Kidney tubule cell (primary cell): ENCODE measurements around the gene RPIA.
"Not testable (repeated sequence)": the region's sequence is repeated elsewhere in the genome, so short reads cannot be mapped to it uniquely, and the experiment has no call there.

Source experiments
- DNase-seq: peaks from one replicate; pipeline ENCODE4 v3.0.0-alpha.2; 2018; ENCODE audit warnings: low spot score

RPIA gene

DNA sequence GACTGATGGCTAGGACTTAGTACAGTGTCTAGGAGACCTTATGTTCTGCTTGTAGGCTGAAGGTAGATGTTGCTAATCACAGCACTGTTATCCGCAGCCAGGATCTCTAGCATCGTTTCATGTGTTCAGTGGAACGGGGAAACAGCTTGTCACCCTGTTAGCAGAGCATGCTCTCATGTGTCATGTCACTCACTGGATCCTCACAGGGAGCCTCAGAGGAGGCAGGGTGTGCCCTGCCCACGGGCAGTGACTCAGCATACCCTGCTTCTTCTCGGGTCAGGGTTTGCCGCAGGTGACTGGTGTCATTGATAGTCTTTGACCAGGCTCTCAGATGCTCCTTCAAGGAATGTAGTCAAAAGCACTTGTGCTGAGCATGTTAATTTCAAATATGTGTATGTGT is 44.4 kb downstream of the RPIA start:
- peak; percentile 79 for DNase-seq

DNA sequence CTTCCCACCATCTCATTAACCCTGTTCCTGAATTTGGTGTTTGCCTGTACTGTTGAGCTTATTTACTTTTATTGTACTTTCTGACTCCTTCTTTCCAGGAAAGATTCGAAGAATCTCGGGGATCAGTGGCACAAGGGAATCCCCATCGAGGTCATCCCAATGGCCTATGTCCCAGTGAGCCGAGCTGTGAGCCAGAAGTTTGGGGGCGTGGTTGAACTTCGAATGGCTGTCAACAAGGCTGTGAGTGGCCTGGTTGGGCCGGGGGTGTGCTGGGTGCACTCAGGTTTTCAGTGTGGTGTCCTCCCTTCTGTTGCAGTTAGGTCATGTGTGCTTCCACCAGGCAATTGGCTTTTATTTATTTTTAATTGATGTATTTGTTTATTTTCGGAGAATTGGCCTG is 45.0 kb downstream of the RPIA start:
- no peak for DNase-seq

DNA sequence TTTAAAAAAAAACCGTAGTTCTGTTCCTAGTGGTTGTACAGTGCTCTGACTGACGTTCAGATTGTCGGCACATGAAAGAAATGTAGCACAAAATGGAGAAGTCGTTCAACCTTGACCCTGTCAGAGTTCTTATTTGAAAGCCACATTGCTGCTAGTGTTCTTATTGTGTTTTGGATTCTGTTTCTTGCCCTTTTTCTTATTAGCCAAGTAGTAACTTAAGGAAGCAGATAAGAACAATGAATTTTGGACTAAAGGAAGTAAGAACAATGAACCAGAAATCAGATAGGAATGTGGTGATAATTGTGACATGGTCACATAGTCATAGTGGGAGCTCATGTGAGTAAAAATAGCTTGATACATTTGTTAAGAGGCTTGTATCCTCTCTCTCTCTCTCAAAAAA is 45.9 kb downstream of the RPIA start:
- peak; percentile 70 for DNase-seq

DNA sequence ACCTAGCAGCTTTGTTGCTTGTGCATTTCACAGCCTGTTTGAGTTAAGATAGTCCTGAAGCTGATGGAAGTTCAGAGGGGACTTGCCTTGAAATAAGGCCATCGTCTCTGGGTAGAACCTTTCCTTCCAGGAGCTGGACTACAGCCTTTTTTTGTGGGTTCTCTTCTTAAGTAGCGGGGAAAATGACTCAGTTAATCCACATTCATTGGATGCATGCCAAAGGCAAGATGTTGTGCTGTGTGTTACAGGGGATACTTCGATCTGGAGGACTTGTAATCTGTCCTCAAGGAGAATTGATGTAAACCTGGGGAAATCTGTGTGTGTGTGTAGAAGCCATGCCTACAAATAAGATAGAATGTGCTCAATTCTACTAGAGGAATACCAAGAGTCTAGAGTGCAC is 46.8 kb downstream of the RPIA start:
- no peak for DNase-seq

DNA sequence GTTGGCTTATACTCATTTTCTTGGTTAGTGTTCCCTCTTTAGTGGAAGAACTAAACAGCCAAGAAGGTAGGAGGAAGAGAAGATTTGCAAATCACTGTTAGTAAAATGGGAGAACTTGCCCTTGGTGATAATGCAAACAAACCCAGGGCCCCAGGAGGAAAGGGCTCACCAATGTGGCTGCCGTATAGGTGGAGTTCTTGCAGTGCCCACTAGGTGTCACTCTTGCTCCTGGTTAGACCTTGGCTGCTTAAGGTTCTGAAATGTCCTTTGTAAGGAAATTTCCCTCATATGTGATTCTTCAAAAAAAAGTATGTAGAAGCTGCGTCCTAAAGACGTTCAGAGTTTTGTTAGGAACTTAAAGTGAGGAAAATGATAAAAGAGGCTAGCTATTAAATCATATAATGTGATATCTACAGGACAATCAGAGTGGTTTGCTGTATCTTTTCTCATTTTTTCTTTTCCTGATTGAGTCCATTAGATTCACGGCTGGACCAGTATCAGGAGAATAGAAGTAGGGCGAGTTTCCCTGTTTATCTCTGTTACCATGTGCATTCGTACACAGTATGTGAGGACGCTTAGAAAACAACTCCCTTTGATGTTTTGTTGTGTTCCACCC is 48.6 kb downstream of the RPIA start:
- DNase-seq = peak; percentile 70

DNA sequence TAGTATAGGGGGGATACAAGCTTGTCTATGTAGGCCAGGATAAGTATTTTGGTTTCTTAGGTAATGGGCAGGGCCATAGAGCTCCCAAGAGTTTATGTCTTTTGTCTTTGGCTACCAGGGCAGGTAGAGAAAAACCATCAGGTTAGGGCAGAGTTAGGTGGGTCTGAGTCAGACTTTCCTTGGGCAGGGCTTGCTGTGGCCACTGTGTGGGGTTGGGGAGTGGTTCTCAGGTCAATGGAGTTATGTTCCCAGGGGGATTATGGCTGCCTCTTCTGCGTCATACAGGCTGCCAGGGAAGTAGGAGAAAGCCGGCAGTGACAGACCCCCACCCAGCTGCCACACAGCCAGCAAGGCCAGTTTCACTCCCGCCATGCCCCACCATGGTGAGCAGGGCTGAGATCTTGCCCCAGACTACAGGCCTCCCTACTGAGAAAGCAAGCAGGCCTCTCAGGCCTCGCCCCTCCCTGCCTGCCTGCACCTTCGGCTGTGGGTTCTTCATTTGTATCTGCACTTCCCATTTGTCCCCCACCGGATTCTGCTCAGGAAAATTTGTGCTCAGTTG is 55.5 kb downstream of the RPIA start:
- DNase-seq = no peak

DNA sequence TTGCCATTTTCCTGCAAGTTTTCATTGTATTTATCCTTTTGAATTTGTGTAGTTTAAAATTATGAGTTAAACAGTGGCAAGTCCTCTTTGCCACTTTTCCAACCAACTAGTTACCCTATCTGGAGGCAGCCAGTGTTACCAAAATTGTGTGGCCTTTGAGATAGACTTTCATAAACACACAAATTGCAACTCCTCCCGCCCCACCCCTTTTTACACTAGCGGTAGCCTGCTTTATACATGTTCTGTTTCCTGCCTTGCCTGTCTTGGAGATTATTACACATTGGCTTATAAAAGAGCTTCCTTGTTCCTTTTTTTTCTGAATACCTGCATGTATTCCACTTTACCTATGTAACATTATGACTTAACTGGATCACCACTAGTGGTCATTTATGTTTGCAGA is 56.5 kb downstream of the RPIA start:
- no peak for DNase-seq

DNA sequence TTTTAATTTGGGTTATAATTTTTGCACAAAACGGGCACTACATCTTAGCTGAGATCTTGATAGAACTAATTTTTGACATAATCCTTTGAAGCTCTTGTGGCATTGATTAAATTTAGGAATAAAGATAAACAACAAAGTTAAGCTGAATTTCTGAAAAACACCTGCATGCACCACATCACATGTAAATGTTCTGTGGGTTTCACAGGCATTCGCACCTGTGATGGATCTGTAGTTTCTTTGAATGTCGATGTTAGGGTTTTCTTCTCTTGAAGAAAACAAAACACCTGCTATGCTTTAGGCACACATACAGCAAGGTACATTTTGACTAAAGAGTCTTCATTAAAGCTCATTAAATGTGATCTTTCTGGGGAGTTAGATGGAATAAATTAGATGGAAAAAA is 60.3 kb downstream of the RPIA start:
- DNase-seq = no peak

DNA sequence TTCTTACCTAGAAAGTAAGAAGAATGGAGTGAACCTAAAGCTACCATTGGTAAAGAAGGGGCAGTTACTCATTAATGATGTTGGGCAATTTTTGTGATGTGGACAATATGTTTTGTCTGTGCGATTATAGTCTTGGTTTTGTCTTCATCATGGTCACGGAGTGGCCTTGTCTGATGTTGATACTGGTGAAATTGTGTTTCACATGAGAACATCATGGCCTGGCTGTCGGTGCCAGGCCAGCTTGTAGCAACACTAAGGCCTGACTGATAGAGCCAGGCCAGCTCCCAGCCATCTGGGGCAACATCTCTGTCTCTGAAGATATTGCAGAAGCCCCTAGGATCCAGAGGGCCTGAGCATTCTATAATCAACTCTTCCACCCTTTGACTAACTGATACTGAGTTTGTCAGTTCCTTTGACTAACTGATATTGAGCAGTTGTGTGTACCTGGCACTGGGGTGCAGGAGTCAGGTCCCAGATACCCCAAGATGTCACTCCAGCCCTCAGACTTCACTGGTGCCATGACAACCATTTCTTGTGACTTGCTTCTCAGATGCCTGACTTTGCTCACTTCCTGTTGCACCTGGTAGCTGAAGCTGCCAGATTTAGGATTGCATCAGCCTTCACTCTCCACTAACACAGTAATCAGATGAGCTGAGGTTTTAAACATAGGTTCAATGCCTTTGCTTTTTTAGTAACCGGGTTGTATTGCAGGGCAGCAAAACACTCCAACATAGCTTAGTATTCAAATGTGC is 62.5 kb downstream of the RPIA start:
- peak; percentile 38 for DNase-seq

DNA sequence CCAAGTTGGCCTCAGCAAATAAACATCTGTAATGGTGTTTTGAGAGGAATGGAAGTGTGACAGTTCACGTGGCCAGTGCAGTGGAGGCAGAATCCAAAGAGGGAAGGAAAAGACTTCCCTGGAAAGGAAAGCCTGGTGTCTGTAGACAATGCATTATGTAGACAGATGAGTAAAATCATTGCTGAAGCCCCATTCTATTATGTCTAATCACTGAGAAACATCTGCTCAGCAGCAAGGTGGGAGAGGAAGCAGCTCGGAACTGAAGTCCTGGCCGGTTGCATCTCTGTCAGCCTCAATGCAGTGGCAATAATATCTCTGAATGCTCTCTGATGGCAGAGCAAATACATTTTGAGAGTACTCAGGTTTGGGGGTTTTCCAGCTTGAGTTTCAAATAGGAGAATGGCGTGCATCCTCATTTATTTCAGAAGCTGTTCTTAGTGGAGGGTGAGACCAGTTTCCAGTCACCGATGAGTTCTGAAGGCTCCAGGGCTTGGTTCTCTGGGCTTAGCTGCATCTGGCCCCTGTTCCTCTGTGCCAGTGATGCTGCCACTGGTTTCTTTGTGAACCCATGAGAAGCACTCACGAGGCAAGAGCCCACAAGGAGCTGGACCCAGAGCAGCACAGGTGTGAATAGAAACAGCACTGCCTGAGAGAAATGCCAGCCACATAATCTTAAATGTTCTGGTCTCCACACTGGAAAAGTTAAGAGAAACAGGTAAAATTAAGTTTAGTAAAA is 63.3 kb downstream of the RPIA start:
- DNase-seq = no peak

DNA sequence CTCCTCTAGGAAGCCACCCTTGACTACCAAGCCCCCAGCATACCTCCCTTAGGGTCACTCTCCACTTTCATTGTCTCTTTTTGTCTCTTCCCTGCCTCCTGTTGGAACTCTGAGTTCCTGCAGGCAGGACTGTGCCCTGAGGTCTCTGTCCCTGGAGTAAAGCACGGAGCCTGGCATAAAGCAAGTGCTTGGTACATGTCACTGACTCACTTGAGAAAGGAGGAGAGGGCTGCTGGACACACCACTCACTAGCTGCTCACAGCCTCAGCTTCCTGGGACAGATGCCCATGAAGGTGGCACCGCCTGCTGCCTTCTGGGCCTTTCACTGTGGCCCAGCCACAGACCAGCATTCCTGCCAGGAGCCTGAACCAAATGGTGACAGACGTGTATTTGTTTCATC is 64.4 kb downstream of the RPIA start:
- no peak for DNase-seq

DNA sequence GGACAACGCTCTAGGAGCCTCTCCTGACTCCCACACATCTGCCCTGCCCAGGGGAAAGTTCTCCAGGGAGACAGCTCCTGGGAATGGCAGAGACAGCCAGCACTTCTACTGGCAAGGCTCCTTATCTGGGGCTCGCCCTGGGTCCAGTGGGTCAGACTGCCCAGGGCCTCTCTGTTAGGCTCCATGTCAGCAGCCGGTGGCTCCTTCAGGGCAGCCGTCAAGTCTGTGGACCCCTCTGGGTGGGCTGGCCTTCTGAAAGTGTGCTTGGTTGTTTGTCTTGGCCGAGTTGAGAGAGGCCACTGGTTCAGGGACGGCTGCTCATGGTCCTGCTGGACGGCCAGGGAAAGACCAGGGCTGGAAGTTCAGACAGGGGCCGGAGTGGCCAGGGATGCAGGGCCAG is 65.6 kb downstream of the RPIA start:
- no peak for DNase-seq

DNA sequence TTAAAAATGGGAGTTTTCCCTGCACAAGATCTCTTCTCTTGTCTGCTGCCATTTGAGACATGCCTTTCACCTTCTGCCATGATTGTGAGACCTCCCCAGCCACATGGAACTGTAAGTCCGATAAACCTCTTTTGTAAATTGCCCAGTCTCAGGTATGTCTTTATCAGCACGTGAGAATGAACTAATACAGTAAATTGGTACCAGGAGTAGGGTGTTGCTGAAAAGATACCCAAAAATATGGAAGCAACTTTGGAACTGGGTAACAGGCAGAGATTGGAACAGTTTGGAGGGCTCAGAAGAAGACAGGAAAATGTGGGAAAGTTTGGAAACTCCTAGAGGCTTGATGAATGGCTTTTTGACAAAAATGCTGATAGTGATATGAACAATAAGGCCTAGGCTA is 67.2 kb downstream of the RPIA start:
- not testable (repeated sequence) for DNase-seq

DNA sequence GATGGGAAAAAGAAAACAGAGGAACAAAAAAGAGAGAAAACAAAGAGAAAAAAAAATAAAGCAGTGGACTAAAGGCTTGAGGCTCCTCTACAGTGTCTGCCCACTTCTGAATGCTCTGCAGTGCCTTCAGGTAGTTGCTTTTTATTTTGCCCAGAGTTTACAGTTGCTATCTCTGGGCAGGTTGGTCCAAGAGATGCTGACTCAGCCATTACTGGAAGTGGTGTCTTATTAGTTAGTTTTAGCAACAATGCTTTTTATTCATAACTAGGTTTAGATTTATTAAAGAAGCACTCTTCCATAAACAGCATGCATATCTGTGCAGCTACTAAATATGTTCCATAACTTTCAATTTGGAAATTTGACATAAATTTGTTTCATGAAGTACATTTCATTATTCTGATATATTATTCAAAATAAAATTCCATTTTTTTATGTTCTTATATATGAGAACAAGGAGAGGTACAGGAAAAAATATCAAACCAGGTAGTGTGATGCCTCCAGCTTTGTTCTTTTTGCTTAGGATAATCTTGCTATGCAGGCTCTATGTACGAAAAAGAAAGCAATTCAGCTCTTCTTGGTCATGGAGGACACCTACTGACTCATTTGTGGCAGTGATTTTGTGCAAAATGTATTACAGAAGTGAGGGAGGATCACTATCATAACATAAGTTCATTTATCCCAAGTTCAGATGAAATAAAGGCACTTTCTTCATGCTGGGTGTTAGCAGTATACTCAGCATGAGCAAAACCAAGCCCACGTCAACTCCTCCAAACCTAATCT is 69.5 kb downstream of the RPIA start:
- DNase-seq = no peak

DNA sequence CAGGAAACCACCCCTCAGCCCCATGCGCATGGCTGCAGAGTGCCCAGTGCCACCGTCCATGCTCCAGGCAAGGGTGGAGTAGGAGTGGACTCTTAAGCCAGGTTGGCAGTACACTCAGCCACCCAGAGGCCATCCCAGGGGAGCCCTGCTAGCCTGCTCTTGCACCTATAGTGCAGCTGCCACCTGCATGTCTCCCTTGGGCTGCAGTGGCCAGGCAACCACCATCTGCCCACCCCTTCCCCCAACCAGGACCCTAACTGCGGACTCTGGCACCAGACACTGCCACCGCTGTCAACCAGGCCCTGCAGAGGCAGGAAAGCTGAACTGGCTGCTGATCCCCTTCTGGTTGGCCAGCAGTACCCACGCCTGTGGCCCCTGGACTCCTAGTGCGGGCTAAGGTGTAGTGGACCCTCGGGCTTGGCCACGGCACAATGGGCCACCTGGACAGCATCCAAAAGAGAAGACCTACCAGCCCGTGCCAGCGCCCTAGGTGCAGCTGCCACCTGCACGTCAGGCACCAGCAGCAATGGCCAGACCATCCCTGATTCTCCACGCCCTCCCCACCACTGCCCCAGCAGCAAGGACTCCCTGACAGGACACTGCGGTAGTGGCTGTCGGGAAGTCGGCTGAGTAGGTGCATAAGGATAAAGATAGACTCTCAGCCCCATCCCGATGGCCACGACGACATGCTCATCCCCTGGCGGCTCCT is 72.8 kb downstream of the RPIA start:
- no peak for DNase-seq

DNA sequence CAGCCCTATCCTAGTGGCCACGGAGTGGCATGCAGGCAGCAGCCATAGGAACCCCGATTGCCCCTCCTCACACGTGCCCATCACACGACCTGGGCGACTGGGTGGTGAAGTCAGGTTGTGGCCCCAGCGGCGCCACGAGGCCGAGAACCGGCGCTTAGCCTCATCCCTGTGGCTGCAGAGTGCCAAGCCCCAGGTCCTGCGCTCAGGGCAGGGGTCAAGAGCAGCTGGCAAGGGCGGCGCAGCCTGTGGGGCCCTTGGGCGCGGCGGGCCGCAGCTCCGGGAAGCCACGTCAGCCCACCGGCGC is 73.3 kb downstream of the RPIA start:
- no peak for DNase-seq

DNA sequence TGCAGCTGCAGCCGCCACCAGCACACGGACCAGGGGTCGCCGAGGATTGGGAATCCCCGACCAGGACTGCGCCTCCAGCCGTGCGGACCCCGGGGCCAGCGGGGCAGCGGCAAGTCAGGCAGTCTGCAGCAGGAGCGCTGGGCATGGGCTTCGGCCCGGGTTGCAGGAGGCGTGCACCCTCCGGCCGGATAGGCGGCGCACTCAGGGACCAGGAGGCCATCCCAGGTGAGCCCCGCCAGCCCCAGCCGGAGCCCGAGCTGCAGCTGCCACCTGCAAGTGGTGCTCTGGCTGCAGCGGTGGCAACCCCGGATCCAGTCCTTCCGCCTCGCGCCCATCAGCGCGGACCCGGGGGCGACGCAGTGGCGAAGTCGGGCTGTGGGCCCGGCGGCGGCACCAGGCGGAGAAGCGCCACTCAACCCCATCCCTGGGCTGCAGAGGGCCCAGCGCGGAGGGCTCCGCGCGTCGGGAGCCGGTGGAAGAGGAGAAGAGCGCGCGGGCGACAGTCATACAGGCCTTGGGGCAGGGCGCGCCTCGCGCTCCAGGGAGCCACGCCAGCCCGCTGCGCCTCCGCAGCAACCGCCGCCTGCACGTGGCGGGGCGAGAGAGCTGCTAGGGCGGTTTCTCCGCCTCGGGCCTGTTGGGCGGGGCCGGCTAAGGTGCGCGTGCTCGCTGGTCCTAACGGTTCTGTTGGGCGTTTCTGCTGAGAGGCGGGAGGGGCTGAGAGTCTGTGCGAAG is 73.8 kb downstream of the RPIA start:
- DNase-seq = peak; percentile 76

DNA sequence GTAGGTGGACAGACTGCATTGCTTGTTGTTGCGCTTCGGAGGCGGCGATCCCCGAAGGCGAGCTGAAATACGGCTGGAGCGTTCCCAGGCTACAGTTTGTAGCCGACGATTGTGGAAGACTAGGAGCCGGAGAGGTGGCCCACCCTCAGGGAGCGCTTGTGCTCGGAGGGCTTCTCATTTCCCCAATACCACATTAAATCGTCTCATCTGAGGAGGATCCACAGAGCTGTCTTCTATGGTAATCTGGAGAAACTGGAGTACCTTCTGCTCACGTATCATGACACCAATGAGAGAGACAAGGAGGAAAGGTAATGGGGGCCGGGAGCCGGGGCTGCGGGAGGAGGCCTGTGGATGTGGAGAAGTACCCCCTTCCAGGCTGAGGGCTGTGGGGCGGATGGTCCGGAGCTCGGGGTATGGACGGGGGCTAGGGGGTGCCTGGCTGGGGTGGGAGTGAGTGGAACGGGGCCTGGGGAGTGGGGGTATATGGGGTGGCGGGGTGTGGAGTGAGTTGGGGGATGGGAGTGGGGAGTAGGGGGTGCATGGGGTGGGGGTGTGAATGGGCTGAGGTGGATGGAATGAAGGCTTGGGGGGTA is 74.5 kb downstream of the RPIA start:
- not testable (repeated sequence) for DNase-seq

DNA sequence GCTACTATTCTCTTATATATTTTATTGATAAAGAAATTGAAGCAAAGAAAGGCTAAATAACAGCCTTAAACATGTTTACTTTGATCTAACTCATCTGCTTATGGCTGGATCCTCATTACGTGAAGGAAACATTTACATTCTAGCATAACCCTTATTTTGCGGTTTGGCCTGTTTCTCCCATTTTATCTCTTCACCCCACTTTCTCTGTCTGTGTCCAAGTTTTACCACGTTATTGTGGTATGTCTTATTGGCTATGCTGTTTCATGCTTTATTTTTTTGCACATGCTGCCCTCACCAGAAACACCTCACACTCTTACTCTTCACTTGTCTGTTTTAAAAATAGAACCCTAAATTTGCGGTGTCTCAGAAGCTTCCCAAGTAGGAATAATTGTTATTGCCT is 78.5 kb downstream of the RPIA start:
- no peak for DNase-seq

DNA sequence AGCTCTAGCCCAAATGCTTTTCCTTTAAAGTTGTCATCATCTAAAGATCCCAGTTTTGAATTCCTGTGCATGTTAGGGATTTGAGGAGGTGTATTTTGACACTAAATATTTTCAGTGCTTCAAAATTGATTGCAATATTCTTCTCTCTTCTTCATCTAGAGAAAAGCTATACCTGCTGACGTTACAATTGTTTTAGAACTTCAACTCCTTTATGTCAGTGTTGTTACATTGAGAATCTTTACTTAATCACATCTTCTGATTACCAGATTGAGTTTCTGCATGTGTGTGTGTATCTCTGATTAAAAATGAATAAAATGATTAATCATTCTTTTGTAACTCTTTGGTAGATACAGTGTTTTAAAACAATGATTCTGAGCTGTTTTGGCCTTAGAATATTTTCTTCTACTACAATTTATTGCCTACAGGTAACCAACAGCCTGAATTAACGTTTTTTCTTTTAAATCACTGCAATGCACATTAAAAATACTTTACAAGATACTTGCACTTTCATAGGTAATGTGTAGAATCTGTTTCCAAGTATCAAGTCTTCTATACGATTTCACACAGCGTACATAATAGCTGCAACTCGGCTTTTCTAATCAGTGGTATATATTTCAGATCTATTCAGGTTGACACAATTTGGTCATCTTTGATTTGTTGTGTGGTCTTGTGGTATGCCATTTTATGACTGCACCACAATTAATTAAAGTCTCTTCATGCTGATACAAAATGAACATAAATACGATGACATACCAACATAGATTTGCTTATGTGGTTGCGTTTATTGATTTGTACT is 82.0 kb downstream of the RPIA start:
- DNase-seq = not testable (repeated sequence)
